Prostate gland (tissue), 2 donors: Measurements from ENCODE around the gene HERC4.

Experiments
- CTCF ChIP-seq, 4 experiments: fragments of 200-600 bp in 2 of 4; fragments of 450-650 bp in 2 of 4; sonication (generic) in 2 of 4; IDR thresholded peaks; 1 replicate in 3 of 4; 2 replicates in 1 of 4; pipeline ENCODE4 v1.5.1; 2016 to 2019; ENCODE audit warnings: antibody characterized with exemption in 4 of 4, mild to moderate bottlenecking in 2 of 4, moderate library complexity in 2 of 4
- POLR2A ChIP-seq: fragments of 450-650 bp; IDR thresholded peaks from one replicate; pipeline ENCODE4 v1.6.1; 2016; ENCODE audit warnings: antibody characterized with exemption, mild to moderate bottlenecking
- POLR2AphosphoS5 ChIP-seq: sonication (generic); formaldehyde crosslinking; IDR thresholded peaks from one replicate; pipeline ENCODE4 v1.6.1; 2017; ENCODE audit warnings: antibody characterized with exemption

- no peak for TF ChIP-seq CTCF (IDR thresholded peaks at IDR 0.05)
- TF ChIP-seq POLR2A = no peak
- no peak for TF ChIP-seq POLR2AphosphoS5
Measured at GRCh38 chr10:67921065-67921464, 154.0 kb downstream of the HERC4 start.
